ENCODE measurements around the gene VPREB3. TPM values are rescaled to one million over a fixed set of nuclear protein-coding genes. Genes with fewer than 3 reads are reported as not detected.

The VPREB3 gene
- polyA plus RNA-seq, 1 of the 3 experiments (the other 2 are of a cell fraction) = not detected

DNA sequence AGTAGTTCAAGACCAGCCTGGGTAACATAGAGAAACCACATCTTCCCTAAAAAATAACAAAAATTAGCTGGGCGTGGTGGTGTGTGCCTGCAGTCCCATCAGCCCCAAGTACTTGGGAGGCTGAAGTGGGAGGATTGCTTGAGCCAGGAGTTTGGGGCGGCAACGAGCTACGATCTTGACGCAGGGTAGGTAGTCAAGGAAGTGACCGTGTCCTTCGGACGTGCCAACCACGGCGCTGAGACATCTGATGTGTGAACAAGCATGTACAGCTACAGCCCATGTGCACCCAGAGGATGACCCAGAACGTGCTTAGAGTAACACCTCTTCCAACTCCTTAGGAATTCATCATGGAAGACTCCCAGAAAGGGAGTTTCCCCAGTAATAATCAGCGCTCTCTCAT is 42.0 kb downstream of the VPREB3 start (continued):
- TF ChIP-seq, protein P1, sequence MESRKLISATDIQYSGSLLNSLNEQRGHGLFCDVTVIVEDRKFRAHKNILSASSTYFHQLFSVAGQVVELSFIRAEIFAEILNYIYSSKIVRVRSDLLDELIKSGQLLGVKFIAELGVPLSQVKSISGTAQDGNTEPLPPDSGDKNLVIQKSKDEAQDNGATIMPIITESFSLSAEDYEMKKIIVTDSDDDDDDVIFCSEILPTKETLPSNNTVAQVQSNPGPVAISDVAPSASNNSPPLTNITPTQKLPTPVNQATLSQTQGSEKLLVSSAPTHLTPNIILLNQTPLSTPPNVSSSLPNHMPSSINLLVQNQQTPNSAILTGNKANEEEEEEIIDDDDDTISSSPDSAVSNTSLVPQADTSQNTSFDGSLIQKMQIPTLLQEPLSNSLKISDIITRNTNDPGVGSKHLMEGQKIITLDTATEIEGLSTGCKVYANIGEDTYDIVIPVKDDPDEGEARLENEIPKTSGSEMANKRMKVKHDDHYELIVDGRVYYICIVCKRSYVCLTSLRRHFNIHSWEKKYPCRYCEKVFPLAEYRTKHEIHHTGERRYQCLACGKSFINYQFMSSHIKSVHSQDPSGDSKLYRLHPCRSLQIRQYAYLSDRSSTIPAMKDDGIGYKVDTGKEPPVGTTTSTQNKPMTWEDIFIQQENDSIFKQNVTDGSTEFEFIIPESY (IDR thresholded peaks at IDR 0.05; ENCODE audit: borderline replicate concordance, low read depth) = no peak
- no peak for TF ChIP-seq PBX3 (IDR thresholded peaks at IDR 0.05)
- TF ChIP-seq RFX5 (IDR thresholded peaks at IDR 0.05; ENCODE audit: low read length) = no peak

DNA sequence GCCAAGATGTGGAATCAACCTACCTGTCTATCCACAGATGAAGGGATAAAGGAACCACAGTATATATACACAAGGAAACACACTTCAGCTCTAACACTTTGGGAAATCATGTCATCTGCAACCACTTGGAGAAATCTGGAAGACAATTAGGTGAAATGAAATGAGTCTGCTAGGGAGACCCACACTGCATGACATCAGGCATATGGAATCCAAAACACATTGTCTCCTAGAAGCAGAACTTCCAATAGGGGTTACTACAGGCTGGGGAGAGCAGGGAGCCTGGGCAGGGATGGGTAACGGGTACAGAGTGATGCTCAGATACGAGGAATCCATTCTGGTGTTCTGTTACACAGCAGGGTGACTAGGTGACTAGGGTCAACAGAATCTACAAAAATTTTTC is 45.1 kb downstream of the VPREB3 start:
- no peak for TF ChIP-seq FOSL2 (IDR thresholded peaks at IDR 0.05; ENCODE audit: borderline replicate concordance, low read depth)
- H3F3A ChIP-seq (replicated peaks; ENCODE audit: insufficient read depth) = peaks cover 3% of the 10 kb centered on the region
- H4K20me1 ChIP-seq (ENCODE audit: insufficient read depth) = no peaks in the 10 kb centered on the region
- H3K79me2 ChIP-seq (ENCODE audit: insufficient read depth) = peaks cover 5% of the 10 kb centered on the region; the same call in 1 of the 2 replicates
- no peaks in the 10 kb centered on the region; a peak in 1 of 4 replicates for H3K4me1 ChIP-seq (ENCODE audit: control insufficient read depth in 1 of 2, insufficient read depth in 2 of 2, low read depth in 1 of 2, low read length in 1 of 2)
- H3K9me2 ChIP-seq = no peaks in the 10 kb centered on the region
- no peak overlapping the region for H3K9ac ChIP-seq
- no peak overlapping the region for H3K4me2 ChIP-seq
- H3K27me3 ChIP-seq (ENCODE audit: insufficient read depth) = no peaks in the 10 kb centered on the region
- H2AFZ ChIP-seq (ENCODE audit: low read depth) = no peak overlapping the region
- no peak overlapping the region for H3K27ac ChIP-seq (ENCODE audit: low read depth in 2 of 2, low read length in 1 of 2)
- H3K9me3 ChIP-seq = no peaks in the 10 kb centered on the region
- WGBS (ENCODE audit: low lambda C conversion rate) = 92% methylated on average over 2 of the region's 2 CpGs
- H3K36me3 ChIP-seq (replicated peaks in 1 of 2; ENCODE audit: control insufficient read depth in 1 of 2, insufficient read depth in 2 of 2, low read length in 1 of 2) = peaks cover 39 to 64% of the 10 kb centered on the region in 2 experiments
- no peak overlapping the region for H3K4me3 ChIP-seq (ENCODE audit: low read depth in 2 of 2, low read length in 1 of 2)
- no peak for DNase-seq
- POLR2A ChIA-PET = no interaction called here
- CTCF ChIA-PET = no interaction called here

GRCh38 chr22:23708270-23708669 is 46.0 kb downstream of the VPREB3 start:
- peaks cover 3% of the 10 kb centered on the region for H3F3A ChIP-seq (replicated peaks; ENCODE audit: insufficient read depth)
- CTCF ChIA-PET = no interaction called here
- no peak overlapping the region for H3K4me3 ChIP-seq (ENCODE audit: low read depth in 2 of 2, low read length in 1 of 2)
- no peak overlapping the region for H3K9ac ChIP-seq
- no peaks in the 10 kb centered on the region; a peak in 1 of 4 replicates for H3K4me1 ChIP-seq (ENCODE audit: control insufficient read depth in 1 of 2, insufficient read depth in 2 of 2, low read depth in 1 of 2, low read length in 1 of 2)
- no peaks in the 10 kb centered on the region for H3K9me2 ChIP-seq
- H4K20me1 ChIP-seq (ENCODE audit: insufficient read depth) = no peaks in the 10 kb centered on the region
- no peaks in the 10 kb centered on the region for H3K9me3 ChIP-seq
- no peak overlapping the region for H3K27ac ChIP-seq (ENCODE audit: low read depth in 2 of 2, low read length in 1 of 2)
- no peak overlapping the region for H3K4me2 ChIP-seq
- POLR2A ChIA-PET = no interaction called here
- H3K36me3 ChIP-seq (replicated peaks in 1 of 2; ENCODE audit: control insufficient read depth in 1 of 2, insufficient read depth in 2 of 2, low read length in 1 of 2) = peaks cover 41 to 64% of the 10 kb centered on the region in 2 experiments
- no peak for DNase-seq
- no peaks in the 10 kb centered on the region for H3K27me3 ChIP-seq (ENCODE audit: insufficient read depth)
- no peak overlapping the region for H2AFZ ChIP-seq (ENCODE audit: low read depth)
- TF ChIP-seq TCF12 (IDR thresholded peaks at IDR 0.05) = no peak
- TF ChIP-seq REST (IDR thresholded peaks at IDR 0.05; ENCODE audit: low read depth, low read length) = no peak
- no peak for TF ChIP-seq FOSL2 (IDR thresholded peaks at IDR 0.05; ENCODE audit: borderline replicate concordance, low read depth)
- peaks cover 12% of the 10 kb centered on the region; the same call in 1 of the 2 replicates for H3K79me2 ChIP-seq (ENCODE audit: insufficient read depth)
- WGBS (ENCODE audit: low lambda C conversion rate) = 58% methylated on average over 1 of the region's 1 CpG
